Heart left ventricle (tissue), 13 donors: Measurements from ENCODE around the gene KIAA0753.

Experiments
- POLR2A ChIP-seq, 2 donors: fragments of 450-650 bp; IDR thresholded peaks; one replicate each; pipeline ENCODE4 v1.6.1; 2017; ENCODE audit warnings: antibody characterized with exemption in 2 of 2, mild to moderate bottlenecking in 2 of 2, moderate library complexity in 2 of 2
- TF ChIP-seq, protein P1 (sequence below), 12 donors: fragments of 200-600 bp; sonication (generic) in 4 of 12; IDR thresholded peaks; one replicate each; pipeline versions ENCODE4 v1.5.0 to v1.8.0; 2018 to 2022; ENCODE audit warnings: antibody characterized with exemption in 12 of 12, mild to moderate bottlenecking in 5 of 12
- donor health status: ischemic (EF 13 %, LVEDD 7.1; RV severe dilation, severe dysfunction).
- donor health status: DM: no; HTN: yes; CAD: no.
- donor health status: DM: no; HTN: no; CAD: no.
- donor health status: ischemic (EF 25% LVEDD 6.9; RV normal size, moderate dysfunction).
- donor health status: ischemic (EF 25% LVEDD 5.7; RV mildly dilated, moderate dysfunction).
- donor health status: ischemic (EF 35%, LVEDD 5.7; RV mildly dilated, moderate dysfunction).
- donor health status: nonischemic (EF 11% LVEDD 7.7; RV severe dilation, severe dysfunction).
- donor health status: DM: yes; HTN: yes; CAD: no.
- donor health status: PGD.
- donor health status: ischemic (EF 29% LVEDD 5.4; RV normal size, mild dysfunction).
- donor health status: nonischemic (EF 23%, LVEDD 6.1; RV moderate dilation, normal function).

DNA sequence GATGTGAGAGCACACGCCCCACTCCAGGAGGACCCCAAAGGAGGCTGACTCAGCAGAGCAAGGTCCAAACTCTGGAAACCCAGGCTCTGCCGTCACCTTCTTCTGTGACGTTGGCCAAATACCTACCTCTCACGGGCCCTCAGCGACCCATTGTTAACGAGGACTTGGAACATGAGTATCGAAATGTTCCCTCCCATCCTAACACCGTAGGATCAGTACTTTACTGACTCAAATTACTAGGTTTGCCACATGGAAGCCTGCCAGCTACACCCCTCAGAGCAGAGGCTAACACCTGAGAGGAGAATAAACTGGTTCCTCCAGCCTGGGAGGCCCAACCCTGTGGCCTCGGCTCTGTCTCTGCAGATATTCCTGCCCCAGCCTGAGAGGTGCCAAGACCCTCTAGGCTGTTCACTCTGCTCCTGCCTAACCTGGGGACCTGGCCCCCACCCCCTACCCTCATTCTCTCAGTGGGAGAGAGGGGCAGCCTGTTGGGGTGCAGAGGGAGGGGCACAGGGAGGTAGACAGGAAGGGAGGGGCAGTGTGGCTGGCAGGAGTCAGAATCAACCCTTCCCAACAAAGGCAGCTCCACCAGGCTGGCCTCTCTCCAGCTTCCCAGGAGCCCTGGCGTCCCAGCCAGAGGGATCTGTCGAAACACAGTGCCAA is 88.5 kb downstream of the KIAA0753 start:
- no peak for TF ChIP-seq POLR2A (IDR thresholded peaks at IDR 0.05)
- TF ChIP-seq, protein P1, sequence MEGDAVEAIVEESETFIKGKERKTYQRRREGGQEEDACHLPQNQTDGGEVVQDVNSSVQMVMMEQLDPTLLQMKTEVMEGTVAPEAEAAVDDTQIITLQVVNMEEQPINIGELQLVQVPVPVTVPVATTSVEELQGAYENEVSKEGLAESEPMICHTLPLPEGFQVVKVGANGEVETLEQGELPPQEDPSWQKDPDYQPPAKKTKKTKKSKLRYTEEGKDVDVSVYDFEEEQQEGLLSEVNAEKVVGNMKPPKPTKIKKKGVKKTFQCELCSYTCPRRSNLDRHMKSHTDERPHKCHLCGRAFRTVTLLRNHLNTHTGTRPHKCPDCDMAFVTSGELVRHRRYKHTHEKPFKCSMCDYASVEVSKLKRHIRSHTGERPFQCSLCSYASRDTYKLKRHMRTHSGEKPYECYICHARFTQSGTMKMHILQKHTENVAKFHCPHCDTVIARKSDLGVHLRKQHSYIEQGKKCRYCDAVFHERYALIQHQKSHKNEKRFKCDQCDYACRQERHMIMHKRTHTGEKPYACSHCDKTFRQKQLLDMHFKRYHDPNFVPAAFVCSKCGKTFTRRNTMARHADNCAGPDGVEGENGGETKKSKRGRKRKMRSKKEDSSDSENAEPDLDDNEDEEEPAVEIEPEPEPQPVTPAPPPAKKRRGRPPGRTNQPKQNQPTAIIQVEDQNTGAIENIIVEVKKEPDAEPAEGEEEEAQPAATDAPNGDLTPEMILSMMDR (IDR thresholded peaks at IDR 0.05) = no peak
